Activated CD4-positive, alpha-beta T cell treated with anti-CD3 and anti-CD28 coated beads, Interleukin-2, Interleukin-4, amounts not matched to agents 100 ng/mL and 50 ng/mL, durations not matched to agents 16 hours and 8 hours (primary cell): ENCODE measurements around the gene URI1.
A peak's percentile ranks its signal among the peaks of the same experiment; 100 is the strongest.
"Not testable (repeated sequence)": the region's sequence is repeated elsewhere in the genome, so short reads cannot be mapped to it uniquely, and the experiment has no call there.

ENCODE experiments used
- DNase-seq: peaks from one replicate; pipeline ENCODE4 v3.0.0-alpha.2; 2020; ENCODE audit warnings: low spot score

Gene URI1, protein sequence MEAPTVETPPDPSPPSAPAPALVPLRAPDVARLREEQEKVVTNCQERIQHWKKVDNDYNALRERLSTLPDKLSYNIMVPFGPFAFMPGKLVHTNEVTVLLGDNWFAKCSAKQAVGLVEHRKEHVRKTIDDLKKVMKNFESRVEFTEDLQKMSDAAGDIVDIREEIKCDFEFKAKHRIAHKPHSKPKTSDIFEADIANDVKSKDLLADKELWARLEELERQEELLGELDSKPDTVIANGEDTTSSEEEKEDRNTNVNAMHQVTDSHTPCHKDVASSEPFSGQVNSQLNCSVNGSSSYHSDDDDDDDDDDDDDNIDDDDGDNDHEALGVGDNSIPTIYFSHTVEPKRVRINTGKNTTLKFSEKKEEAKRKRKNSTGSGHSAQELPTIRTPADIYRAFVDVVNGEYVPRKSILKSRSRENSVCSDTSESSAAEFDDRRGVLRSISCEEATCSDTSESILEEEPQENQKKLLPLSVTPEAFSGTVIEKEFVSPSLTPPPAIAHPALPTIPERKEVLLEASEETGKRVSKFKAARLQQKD

DNA sequence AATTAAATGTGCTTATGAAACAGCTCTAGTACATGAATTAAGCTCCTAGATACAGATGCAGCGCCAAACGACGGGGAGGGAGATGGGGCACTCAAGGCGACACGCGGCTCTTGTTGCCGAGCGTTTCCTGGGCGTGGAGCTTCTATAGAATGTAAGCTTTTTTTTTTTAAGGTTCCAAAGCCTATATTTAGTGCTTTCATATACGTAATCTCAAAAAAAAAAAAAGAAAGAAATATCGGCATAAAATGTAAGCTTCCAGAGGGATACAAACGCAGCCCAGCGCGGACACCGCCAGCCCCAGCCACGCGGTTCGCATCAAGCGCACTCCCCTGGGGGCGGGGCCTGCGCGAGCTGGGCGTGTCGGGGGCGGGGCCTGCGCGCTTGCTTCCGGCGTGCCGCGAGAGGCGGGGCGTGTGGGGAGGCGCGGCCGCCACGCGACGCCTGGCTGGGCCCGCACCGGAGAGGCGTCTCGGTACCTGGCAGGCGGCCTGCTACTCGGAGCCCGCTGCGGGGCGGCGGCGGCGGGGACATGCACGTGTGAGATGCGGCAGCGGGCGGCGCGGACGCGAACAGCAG is at the start of gene URI1:
URI1 (plus strand) TSS at position 412 of the 576 bp plus-strand sequence. CDS start 309 bp downstream, outside the sequence.
- peak; percentile 94 for DNase-seq

DNA sequence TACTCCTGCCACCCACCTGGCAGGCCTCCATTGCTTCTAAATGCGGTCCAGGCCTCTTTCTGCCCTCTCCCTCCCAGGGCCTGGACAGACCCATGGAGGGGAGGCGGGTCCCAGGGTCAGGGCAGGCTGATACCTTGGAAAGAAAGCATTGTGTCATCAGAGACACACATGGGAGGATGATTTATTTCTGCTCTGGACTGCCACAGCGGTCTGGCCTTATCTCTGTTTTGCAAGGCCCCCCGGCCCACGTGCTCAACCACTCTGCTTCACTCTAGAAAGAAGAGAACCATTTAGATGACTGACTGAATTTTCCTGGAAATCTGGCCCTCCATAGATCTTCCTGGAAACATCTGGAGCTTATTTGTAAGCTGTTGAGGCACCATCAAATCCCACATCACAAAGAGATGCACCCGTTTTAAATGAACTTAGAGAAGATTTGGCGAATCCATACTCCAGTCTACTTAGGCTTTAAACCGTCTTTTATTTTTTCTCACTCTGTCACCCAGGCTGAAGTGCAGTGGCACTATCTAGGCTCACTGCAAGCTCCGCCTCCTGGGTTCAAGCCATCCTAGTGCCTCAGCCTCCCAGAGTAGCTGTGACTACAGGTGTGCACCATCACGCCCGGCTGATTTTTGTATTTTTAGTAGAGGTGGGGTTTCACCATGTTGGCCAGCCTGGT is 48.3 kb upstream of the URI1 start:
- DNase-seq, result no peak

DNA sequence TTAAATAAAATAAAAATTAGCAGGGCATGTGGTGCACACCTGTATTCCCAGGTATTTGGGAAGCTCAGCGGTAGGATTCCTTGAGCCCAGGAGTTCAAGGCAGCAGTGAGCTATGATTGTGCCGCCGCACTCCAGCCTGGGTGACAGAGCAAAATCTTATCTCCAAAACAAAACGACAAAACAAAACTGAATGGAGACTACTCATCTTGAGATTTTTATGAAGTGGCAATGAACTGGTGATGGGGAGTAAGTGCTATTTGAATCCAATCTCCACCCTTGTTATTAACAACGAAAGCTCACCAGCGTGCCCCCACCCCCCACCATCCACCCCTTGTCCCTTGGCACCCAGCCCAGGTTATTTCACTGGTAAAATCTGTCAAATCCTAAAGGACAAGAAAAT is 45.2 kb upstream of the URI1 start:
- DNase-seq, result no peak

DNA sequence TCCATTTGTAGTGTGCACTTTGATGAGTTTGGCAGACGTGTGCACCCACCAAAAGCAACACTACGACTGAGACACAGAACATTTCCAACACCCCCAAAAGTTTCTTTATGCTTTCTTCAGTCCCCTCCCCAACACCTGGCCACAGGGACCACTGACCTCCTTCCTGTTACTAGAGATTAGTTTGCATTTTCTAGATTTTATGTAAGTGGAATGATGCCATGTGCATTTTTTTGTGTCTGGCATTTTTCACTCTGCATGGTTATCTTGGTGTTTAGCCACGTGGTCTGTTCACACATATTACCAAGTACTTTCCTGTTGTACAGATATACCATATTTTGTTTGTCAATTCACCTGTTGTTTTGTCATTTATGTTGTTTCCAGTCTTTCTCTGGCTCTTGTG is 44.6 kb upstream of the URI1 start:
- DNase-seq, result no peak

DNA sequence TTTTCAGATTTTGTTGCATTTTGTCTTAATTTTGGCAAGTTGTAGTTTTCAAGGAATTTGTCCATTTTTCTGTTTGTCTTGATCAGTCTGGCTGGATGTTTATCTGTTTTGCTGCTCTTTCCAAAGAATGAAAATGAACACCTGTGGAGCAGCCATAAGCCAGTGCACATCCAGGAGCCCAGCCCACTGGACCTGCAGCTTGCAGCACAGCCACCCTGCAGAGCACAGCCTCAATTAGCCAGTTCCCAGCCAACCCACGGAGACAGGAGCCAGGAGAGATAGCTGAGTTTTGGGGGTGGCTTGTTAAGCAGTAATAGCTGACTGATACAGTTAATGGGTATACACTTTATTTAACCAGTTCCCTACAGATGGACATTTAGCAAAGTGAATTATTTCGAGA is 38.0 kb upstream of the URI1 start:
- DNase-seq, result no peak

DNA sequence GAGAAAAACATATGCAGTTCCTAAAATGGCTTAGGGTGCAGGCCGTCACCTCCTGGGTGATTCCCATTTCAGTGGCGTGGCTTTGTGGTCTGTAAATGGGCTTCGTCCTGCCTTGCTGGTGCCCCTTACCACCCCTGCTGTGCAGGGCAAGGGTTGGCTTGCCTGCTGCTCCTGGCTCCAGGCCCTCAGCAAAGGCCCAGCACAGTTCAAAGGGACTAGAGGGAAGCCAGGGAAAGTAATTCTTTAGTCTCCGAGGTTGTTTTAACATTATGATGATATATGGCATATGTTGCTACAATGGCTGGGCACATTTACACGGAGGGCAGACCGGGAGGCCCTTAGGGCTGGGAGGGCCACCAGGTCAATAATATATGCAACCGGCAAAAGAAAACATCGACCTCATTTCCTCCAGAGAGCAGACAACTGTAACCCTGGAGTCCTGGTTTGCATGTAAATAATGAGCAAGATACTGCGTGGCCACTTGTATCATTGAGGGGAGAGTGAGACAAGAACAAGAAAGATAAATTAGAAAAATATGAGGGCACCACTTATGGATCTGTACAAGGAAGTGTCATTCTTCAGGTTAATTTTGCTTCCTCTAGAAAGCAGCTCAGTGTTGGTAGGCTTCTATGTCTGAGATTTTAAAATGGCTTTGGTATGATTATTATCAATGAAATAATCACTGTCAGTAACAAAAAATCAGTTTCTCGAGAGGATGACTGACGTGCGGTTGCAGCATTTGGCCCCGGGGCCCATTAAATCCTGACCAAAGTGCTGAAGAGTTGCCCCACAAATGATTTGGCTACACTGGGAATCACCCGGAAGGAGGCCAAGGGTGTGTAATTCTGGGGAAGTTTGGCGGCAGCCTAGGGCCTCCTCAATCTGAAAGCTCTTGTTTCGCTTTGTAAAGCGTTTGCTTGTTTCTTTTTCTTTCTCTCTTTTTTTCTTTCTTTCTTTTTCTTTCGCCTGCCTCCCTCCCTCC is 32.8 kb upstream of the URI1 start:
- DNase-seq, result no peak

DNA sequence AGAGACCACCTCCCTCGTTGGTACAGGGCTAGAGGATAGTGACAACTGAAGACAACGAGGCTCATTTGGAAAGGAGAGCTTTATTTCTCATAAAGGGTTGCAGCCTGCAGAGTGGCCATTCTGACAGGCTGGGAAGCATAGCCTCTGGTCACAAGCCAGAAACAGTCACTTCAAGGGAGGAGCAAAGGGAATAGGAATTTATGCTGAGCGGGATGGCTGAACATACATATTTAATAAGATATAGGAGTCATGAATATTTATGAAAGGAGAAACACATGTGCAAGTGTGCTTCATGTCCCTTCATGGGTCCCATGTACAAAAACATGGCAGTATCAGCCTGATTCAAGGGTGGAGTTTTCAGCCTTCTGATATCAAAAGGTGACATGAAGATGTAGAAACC is 27.1 kb upstream of the URI1 start:
- no peak for DNase-seq

DNA sequence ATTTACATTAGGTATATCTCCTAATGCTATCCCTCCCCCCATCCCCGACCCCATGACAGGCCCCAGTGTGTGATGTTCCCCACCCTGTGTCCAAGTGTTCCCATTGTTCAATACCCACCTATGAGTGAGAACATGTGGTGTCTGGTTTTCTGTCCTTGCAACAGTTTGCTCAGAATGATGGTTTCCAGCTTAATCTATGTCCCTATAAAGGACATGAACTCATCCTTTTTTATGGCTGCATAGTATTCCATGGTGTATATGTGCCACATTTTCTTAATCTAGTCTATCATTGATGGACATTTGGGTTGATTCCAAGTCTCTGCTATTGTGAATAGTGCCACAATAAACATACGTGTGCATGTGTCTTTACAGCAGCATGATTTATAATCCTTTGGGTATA is 26.2 kb upstream of the URI1 start:
- DNase-seq, result not testable (repeated sequence)

DNA sequence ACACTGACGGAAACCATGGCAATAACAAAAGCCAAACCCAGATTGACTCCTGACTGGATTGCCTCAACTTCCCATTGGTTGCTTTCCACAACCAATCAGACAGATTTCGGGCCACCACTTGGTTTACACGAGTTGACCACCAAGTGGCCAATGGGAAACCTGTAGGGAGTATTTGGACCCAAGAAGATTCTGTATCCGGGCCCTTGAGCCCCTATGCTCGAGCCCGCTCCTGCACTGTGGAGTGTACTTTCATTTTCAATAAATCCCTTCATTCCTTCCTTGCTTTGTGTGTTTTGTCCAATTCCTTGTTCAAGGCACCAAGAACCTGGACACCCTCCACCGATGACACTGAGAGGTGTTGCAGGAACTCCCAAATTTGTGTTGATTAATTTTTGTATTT is 24.1 kb upstream of the URI1 start:
- no peak for DNase-seq

DNA sequence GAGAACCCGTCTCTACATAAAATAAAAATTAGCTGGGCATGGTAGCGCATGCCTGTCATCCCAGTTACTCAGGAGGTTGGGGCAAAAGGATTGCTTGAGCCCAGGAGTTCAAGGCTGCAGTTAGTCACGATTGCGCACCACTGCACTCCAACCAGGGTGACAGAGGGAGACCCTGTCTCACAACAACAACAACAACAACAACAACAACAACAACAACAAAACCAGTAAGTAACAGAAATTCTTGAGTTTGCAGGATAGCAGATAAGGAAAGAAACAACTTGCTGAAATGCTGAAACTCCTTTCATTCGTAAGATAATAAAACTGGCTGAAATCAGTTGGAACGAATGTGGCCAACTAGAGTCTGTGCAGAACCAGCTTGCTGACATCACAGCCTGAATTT is 23.1 kb upstream of the URI1 start:
- no peak for DNase-seq

DNA sequence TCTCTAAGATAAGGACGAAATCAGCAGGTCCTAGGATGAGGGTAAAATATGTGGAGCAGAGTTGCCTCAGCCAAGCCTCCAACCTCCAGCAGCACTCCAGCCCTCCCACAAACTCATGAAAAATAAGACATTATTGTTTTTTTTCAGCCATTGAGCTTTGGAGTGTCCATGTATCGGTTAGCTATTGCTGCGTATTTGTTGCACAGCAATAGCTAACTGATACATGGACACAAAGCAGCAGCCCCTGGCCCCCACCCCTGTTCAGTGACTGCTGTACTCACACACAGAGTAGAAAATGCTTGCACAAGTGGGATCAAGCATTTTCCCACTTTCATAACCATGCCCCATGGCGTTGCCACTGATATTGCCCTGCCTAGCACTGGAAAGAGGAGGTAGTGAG is 19.1 kb upstream of the URI1 start:
- no peak for DNase-seq

DNA sequence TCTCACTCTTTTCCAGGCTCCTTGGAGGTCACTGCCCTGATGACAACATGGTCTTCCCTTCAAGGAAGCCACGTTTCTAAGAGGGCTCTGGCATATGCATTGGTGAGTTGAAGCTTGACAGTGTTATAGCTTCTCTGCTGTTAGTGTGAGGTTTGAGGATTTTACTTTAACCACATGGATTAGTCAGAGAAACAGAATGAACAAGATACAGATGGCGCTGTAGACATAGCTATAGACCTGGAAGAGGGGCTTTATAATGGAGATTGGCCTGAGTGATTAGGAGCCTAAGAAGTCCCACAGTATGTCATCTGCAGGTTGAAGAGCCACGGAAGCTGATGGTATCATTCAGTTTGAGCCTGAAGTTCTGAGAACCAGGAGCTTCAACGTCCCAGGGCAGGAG is 18.4 kb upstream of the URI1 start:
- DNase-seq, result no peak

DNA sequence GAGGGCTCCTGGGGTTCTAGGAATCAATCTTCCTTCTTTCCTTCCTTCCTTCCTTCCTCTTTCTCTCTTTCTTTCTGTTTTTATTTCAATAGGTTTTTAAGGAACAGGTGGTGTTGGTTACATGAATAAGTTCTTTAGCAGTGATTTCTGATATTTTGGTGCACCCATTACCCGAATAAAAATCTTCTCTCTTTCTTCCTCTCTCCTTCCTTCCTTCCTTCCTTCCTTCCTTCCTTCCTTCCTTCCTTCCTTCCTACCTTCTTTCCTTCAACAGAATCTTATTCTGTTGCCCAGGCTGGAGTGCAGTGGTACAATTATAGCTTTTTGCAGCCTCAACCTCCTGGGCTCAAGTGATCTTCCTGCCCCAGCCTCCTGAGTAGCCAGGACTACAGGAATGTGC is 16.0 kb upstream of the URI1 start:
- DNase-seq, result no peak

DNA sequence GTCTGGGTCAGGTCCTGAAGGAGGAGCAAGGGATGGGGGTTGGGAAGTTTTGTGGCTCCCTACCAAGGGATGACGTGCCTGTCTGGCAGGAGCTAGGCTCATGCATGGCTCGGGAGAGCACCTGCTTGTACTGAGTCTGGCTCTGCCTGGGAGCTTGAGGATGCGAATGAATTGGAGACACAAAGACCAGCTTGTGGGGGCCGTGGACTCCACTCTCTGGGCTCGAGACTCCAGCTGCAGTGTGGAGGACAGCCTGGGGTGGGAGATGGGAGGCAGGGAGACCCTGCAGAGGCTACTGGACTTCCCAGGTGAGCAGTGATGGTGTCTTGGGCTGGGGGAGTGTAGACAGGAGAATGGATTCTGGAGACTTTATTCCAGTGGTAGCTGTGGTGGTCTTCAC is 15.2 kb upstream of the URI1 start:
- DNase-seq, result no peak

DNA sequence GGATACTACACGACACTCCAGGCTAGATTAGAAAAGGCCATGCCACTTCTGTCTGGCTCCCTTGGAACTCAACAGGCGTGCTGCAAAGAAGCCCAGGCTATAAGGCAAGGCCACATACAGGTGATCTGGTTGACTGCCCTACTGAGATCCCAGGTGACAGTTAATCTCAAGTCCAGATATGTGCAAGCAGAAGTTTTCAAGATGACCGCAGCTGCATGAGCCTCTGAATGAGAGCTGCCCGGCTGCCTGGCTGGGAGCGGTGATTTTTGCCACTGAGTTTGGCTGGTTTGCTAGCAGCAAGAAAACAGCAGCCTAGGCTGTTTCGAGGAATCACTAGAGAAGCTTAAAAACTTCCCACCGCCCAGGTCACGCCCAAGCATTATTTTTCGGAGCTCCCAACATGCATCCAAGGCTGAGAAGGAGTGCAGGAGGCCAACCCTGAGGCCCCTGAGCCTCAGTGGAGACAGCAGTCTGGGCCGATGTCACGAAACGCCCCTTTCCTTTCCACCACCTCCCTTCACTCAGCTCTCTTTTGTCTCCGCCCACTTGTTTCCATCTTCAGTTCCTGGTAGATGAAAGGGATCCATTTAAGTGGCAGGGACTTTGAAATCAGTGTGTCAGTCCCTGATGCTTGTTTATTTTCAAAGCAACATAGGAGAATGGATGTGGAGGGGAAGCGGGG is 14.0 kb upstream of the URI1 start:
- DNase-seq, result no peak

DNA sequence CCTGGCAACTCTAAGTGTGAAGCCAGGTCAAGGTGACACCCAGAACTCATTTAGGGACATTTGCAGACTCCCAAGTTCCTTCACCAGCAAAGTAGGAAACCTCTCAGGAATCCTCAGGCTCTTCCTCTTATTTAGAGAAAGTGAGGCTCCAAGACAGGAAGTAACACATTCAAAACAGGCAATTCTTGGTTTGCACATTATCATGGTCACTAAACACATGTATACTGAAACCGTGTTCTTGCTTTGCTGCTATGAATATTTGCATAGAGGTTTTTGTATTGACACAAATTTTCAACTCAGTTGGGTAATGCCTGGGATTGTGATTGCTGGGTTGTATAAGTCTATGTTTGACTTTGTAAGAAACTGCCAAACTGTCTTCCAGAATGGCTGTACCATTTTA is 13.2 kb upstream of the URI1 start:
- DNase-seq, result no peak

DNA sequence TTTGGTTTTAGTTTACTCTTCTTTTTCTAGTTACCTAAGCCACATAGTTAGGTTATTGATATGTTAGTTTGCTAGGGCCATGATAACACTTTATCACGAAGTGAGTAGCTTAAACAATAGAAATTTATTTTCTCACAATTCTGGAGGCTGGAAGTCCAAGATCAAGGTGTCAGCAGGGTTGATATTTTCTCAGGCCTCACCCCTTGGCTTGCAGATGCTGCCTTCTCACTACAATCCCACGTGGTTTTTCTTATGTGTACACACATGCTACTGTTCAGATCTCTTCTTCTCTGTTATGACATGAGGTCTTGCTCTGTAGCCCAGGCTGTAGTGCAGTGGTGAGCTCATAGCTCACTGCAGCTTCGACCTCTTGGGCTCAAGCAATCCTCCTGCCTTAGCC is 7.8 kb upstream of the URI1 start:
- no peak for DNase-seq

DNA sequence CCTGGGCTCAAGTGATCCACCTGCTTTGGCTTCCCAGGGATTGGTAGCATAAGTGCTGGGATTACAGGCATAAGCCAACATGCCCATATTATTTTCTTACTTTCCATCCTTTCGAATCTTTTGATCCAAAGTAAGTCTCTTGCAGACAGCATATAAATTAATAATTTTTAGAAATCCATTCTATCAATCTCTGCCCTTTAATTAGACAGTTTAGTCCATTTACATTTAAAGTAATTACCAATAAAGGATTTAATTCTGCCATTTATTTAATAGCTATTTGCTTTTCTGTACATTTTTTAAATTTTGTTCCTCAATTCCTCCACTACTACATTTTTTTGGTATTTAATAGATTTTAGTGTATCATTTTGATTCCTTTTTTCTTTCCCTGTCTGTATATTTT is 7.3 kb upstream of the URI1 start:
- DNase-seq, result no peak

DNA sequence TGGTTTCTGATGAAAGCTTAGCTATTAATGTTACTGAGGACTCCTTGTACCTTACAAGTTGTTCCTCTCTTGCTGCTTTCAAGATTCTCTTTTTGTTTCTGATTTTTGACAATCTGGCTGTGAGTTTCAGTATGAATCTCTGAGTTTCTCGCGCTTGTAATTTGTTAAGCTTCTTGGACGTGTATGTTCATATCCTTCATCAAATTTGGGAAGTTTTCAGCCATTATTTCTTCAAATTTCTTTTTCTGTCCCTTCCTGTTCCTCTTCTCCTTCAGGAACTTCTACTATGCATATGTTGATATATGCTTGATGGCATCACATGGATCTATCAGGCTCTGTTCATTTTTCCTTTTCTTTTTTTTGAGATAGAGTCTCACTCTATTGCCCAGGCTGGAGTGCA is 5.6 kb upstream of the URI1 start:
- no peak for DNase-seq

DNA sequence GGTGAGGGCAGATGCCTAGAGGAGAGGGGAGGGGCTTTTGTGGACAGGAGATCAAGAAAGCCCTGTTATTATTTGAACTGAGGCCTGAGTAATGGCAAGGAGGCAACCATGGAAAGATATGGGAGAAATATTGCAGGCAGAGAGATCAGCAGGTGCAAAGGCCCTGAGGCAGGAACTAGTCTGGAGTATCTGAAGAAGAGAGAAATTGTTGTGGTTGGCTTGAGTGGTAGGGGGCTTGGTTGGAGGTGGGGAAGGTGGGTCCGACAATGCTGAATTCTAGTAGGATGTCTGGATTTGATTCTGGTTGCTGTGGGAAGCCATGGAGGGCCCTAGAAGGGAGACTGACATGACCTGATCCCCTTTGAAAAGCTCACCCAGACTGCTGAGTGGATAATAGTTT is 2.4 kb upstream of the URI1 start:
- DNase-seq, result no peak

DNA sequence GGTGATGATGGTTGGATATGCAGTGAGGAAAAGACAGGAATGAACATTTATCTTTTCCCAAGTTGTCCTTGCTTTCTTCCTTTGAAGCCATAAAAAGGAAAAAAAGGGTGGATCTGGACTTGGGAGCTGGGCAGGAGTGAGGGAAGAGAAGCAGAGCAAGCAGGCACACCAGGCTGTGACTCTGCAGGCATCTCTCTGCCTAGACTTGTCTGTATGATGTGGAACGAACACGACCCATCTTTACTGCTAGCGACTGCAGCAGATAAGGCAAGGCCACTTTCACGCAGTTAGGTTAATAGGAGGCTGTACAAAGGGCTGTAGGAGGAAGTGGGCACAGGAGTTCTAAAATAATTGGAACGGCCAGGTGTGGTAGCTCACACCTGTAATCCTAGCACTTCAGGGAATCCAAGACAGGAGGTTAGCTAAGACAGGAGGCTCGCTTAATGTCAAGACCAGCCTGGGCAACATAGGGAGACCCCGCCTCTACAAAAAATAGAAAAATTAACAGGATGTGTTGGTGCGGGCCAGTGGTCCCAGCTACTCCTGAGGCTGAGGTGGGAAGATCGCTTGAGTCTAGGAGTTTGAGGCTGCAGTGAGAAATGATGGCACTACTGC is 961 bp upstream of the URI1 start:
- DNase-seq, result no peak
